GM23248 (cell line): ENCODE measurements around the gene MTCL3.

ENCODE experiments used
- EZH2 ChIP-seq: fragments of 200-600 bp; sonication (generic); IDR thresholded peaks from 2 replicates; pipeline ENCODE4 v1.6.1; 2018; ENCODE audit warnings: antibody characterized with exemption, mild to moderate bottlenecking; ENCODE audit not compliant: insufficient read depth, poor library complexity, severe bottlenecking
- EZH2phosphoT487 ChIP-seq: fragments of 200-600 bp; sonication (generic); IDR thresholded peaks from 2 replicates; pipeline ENCODE4 v1.6.1; 2018; ENCODE audit warnings: antibody characterized with exemption, moderate library complexity, mild to moderate bottlenecking, low read depth; ENCODE audit not compliant: insufficient read depth

DNA sequence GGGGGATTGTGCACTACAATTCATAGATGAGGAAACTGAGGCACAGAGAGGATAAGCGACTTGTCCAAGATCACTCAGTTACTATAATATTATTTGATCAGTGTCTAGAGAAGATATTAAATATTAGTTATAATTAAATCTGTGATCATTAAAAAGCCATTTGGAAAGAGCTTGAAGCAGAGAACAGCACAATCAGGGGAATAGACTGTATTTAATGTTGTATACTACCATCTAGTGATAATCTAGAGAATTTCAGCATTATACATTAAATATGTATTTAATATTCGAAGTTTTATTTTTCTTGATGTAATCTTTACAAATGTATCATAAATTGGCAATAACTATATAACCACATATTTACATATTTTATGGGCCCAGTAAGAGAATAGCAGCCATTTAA lies 20.1 kb upstream of the MTCL3 start:
- TF ChIP-seq EZH2 (no peak), EZH2phosphoT487 (no peak)
